GM21576 (cell line): ENCODE measurements around the gene FAM216B.
"Not testable (repeated sequence)": the region's sequence is repeated elsewhere in the genome, so short reads cannot be mapped to it uniquely, and the experiment has no call there.

Experiments
- ATAC-seq: cut with Tn5 transposase; IDR thresholded peaks from one replicate; pipeline ENCODE4 v1.9.1; 2021; ENCODE audit warnings: mild to moderate bottlenecking, moderate library complexity; ENCODE audit not compliant: unreplicated experiment

The FAM216B gene

GRCh38 chr13:42777467-42777866, 3.9 kb upstream of the FAM216B start:
- no peak for ATAC-seq

GRCh38 chr13:42780044-42780443, 1.3 kb upstream of the FAM216B start:
- ATAC-seq, result no peak

- ATAC-seq, result no peak
Measured at GRCh38 chr13:42786715-42787114, 5.3 kb downstream of the FAM216B start.

GRCh38 chr13:42788601-42789000, 7.2 kb downstream of the FAM216B start:
- no peak for ATAC-seq

GRCh38 chr13:42792154-42792553, 10.8 kb downstream of the FAM216B start:
- no peak for ATAC-seq

- ATAC-seq, result no peak
Measured at GRCh38 chr13:42794577-42795275, 13.3 kb downstream of the FAM216B start.

GRCh38 chr13:42795666-42796065, 14.3 kb downstream of the FAM216B start:
- ATAC-seq, result no peak

- no peak for ATAC-seq
Measured at GRCh38 chr13:42796747-42797356, 15.5 kb downstream of the FAM216B start.

GRCh38 chr13:42798118-42798517, 16.7 kb downstream of the FAM216B start:
- no peak for ATAC-seq

- ATAC-seq, result no peak
Measured at GRCh38 chr13:42800109-42800643, 18.8 kb downstream of the FAM216B start.

GRCh38 chr13:42803563-42804204, 22.3 kb downstream of the FAM216B start:
- peak; percentile 25 for ATAC-seq

- peak; percentile 73 for ATAC-seq
Measured at GRCh38 chr13:42804244-42804874, 23.0 kb downstream of the FAM216B start.

- no peak for ATAC-seq
Measured at GRCh38 chr13:42807241-42807640, 25.9 kb downstream of the FAM216B start.

- no peak for ATAC-seq
Measured at GRCh38 chr13:42807866-42808265, 26.5 kb downstream of the FAM216B start.

GRCh38 chr13:42808341-42808940, 27.1 kb downstream of the FAM216B start:
- ATAC-seq, result no peak

GRCh38 chr13:42812316-42812715, 30.9 kb downstream of the FAM216B start:
- ATAC-seq, result no peak

GRCh38 chr13:42814868-42815267, 33.5 kb downstream of the FAM216B start:
- no peak for ATAC-seq

GRCh38 chr13:42815681-42816080, 34.3 kb downstream of the FAM216B start:
- no peak for ATAC-seq

- no peak for ATAC-seq
Measured at GRCh38 chr13:42816538-42816937, 35.2 kb downstream of the FAM216B start.

- ATAC-seq, result not testable (repeated sequence)
Measured at GRCh38 chr13:42819687-42820086, 38.3 kb downstream of the FAM216B start.

- ATAC-seq, result no peak
Measured at GRCh38 chr13:42820451-42820850, 39.1 kb downstream of the FAM216B start.
